ENCODE data around the gene PRTFDC1.
"Not testable (repeated sequence)": the region's sequence is repeated elsewhere in the genome, so short reads cannot be mapped to it uniquely, and the experiment has no call there.

The PRTFDC1 gene

GRCh38 chr10:24965051-24965450 lies 12.6 kb upstream of the PRTFDC1 start:
- DNase-seq (ENCODE audit: low read depth) = no peak

DNA sequence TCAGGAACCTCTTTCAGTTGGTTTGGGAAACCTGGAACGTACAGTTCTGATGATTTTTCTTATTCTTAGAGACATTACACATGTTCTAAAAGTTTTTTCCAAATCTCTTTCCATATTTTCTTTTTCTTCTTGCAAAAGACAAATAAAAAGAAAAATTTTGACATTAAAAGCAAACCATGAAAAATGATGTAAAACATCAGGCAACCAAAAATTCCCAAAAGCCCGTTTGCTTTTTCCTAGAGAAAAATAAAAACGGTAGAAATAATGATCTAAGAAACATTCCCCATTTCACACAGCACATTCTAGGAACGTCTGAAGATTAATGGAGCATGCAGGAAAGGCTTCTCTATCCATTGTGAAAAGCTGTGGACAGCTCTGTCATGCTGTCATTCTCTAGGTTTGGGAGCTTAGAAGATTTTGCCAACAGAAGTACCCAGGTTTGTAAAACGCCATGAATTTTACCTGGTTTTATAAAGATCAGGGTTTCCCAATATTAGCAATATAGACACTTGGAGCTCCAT lies 11.2 kb upstream of the PRTFDC1 start:
- DNase-seq (ENCODE audit: low read depth) = no peak

GRCh38 chr10:24962995-24963394 lies 10.6 kb upstream of the PRTFDC1 start:
- DNase-seq (ENCODE audit: low read depth) = no peak

- no peak for DNase-seq (ENCODE audit: low read depth)
These were observed 9.2 kb upstream of the PRTFDC1 start for GRCh38 chr10:24961582-24961981.

GRCh38 chr10:24959382-24959730 lies 7.0 kb upstream of the PRTFDC1 start:
- DNase-seq (ENCODE audit: low read depth) = no peak

GRCh38 chr10:24958721-24959381 lies 6.4 kb upstream of the PRTFDC1 start:
- no peak for DNase-seq (ENCODE audit: low read depth)

- DNase-seq (ENCODE audit: low read depth) = no peak
These were observed 5.8 kb upstream of the PRTFDC1 start for GRCh38 chr10:24958091-24958720.

- not testable (repeated sequence) for DNase-seq (ENCODE audit: low read depth)
These were observed 5.2 kb upstream of the PRTFDC1 start for GRCh38 chr10:24957624-24958051.

DNA sequence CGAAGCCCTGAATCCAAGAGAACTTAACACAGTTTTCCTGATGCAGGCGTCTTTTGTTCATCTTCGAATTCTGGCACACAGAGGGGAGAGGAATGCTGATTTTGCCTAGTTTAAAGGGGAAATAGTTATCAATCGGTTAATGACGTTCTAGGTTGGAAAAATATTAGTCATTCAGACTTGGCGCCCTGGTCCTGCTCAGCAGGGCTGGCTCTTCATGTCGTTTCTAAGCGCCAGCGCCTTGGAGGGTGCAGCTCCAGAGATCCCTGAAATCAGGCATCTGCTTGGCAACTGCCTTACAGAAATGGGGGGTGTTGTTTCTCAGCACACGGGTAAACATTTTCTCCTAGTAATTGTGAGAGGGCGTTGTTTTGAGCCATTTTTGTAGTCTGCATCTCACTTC lies 1.3 kb upstream of the PRTFDC1 start:
- no peak for DNase-seq (ENCODE audit: low read depth)

GRCh38 chr10:24952707-24953645 lies 570 bp upstream of the PRTFDC1 start:
- no peak for DNase-seq (ENCODE audit: low read depth)

- DNase-seq (ENCODE audit: low read depth) = no peak
These were observed 934 bp downstream of the PRTFDC1 start for GRCh38 chr10:24951201-24952142.

- no peak for DNase-seq (ENCODE audit: low read depth)
These were observed 2.0 kb downstream of the PRTFDC1 start for GRCh38 chr10:24950439-24950838.

DNA sequence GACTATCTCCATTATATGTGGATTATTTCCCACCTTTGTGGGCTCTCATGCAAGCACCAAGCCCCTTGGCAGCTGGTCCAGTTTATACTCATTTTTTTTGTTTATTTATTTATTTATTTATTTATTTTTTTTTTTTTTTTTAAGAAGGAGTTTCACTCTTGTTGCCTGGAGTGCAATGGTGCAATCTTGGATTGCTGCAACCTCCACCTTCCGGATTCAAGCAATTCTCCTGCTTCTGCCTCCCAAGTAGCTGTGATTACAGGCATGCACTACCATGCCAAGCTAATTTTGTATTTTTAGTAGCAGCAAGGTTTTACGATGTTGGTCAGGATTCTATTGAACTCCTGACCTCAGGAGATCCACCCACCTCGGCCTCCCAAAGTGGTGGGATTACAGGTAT lies 2.8 kb downstream of the PRTFDC1 start:
- no peak for DNase-seq (ENCODE audit: low read depth)

GRCh38 chr10:24947304-24948097 lies 4.9 kb downstream of the PRTFDC1 start:
- no peak for DNase-seq (ENCODE audit: low read depth)

GRCh38 chr10:24944512-24945255 lies 7.7 kb downstream of the PRTFDC1 start:
- DNase-seq (ENCODE audit: low read depth) = no peak

- no peak for DNase-seq (ENCODE audit: low read depth)
These were observed 13.9 kb downstream of the PRTFDC1 start for GRCh38 chr10:24938525-24938924.

- DNase-seq (ENCODE audit: low read depth) = no peak
These were observed 14.3 kb downstream of the PRTFDC1 start for GRCh38 chr10:24938076-24938475.

GRCh38 chr10:24935504-24936292 lies 16.7 kb downstream of the PRTFDC1 start:
- DNase-seq (ENCODE audit: low read depth) = no peak

DNA sequence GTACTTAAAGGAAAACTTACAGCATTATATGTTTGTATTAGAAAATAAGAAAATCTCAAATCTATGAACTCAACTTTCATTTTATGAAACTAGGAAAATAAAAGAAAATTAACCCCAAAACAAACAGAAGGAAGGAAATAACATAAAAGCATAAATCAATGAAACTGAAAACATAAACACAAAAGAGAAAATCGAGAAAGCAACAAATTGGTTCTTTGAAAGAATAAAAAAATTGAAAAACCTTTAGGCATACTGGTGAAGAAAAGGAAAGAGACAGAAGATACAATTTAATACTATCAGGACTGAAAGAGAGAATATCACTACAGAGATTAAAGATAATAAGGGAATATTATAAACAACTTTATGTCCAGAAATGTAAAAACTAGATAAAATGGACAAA lies 21.2 kb downstream of the PRTFDC1 start:
- no peak for DNase-seq (ENCODE audit: low read depth)

All from stimulated activated CD8-positive, alpha-beta memory T cell treated with anti-CD3 and anti-CD28 coated beads, Interleukin-7, amount 100 ng/mL, for 24 hours (primary cell).